H9 (cell line): ENCODE results near the gene TRAF3. TPM values are rescaled to one million over a fixed set of nuclear protein-coding genes. Genes with fewer than 3 reads are reported as not detected.

Experiments used
- DNase-seq: peaks from one replicate; pipeline ENCODE4 v3.0.0-alpha.2; 2017
- H2AFZ ChIP-seq: one replicate; pipeline ENCODE4 v1.6.1; 2013; ENCODE audit warnings: mild to moderate bottlenecking, low read length, control low read depth, moderate library complexity
- H2AK5ac ChIP-seq: 2 replicates; pipeline ENCODE4 v1.6.1; 2013; ENCODE audit warnings: low read length, control low read depth, mixed read lengths; ENCODE audit not compliant: insufficient read length
- H2BK120ac ChIP-seq: one replicate; pipeline ENCODE4 v1.6.1; 2013; ENCODE audit warnings: low read depth, mild to moderate bottlenecking, low read length, control low read depth, inconsistent platforms; ENCODE audit not compliant: poor library complexity, severe bottlenecking
- H2BK12ac ChIP-seq: 2 replicates; pipeline ENCODE4 v1.6.1; 2013; ENCODE audit warnings: low read length, control low read depth, mixed read lengths, low read depth; ENCODE audit not compliant: insufficient read length
- H2BK15ac ChIP-seq: 2 replicates; pipeline ENCODE4 v1.6.1; 2013; ENCODE audit warnings: low read depth, low read length, control low read depth
- H2BK20ac ChIP-seq: one replicate; pipeline ENCODE4 v1.6.1; 2013; ENCODE audit warnings: low read depth, mild to moderate bottlenecking, low read length, control low read depth, inconsistent platforms; ENCODE audit not compliant: poor library complexity, severe bottlenecking
- H2BK5ac ChIP-seq: 2 replicates; pipeline ENCODE4 v1.6.1; 2013; ENCODE audit warnings: low read length, control low read depth, mixed read lengths; ENCODE audit not compliant: insufficient read length
- H3K14ac ChIP-seq: 2 replicates; pipeline ENCODE4 v1.6.1; 2013; ENCODE audit warnings: low read length, control low read depth; ENCODE audit not compliant: insufficient read depth
- H3K18ac ChIP-seq: 2 replicates; pipeline ENCODE4 v1.6.1; 2013; ENCODE audit warnings: low read depth, mild to moderate bottlenecking, mixed read lengths, low read length, control low read depth; ENCODE audit not compliant: insufficient read length
- H3K23ac ChIP-seq: 2 replicates; pipeline ENCODE4 v1.6.1; 2013; ENCODE audit warnings: low read length, control low read depth, mixed read lengths, low read depth; ENCODE audit not compliant: insufficient read length
- H3K23me2 ChIP-seq: 2 replicates; pipeline ENCODE4 v1.6.1; 2013; ENCODE audit warnings: low read depth, mild to moderate bottlenecking, mixed read lengths, low read length, control low read depth; ENCODE audit not compliant: insufficient read length, poor library complexity, severe bottlenecking
- H3K27ac ChIP-seq: 2 replicates; pipeline ENCODE4 v1.5.1; 2013; ENCODE audit warnings: low read length, control low read depth, mixed read lengths, low read depth; ENCODE audit not compliant: insufficient read length
- H3K27me3 ChIP-seq: 2 replicates; pipeline ENCODE4 v1.6.1; 2013; ENCODE audit warnings: low read length, control low read depth, inconsistent platforms; ENCODE audit not compliant: insufficient read depth
- H3K4ac ChIP-seq: 2 replicates; pipeline ENCODE4 v1.6.1; 2013; ENCODE audit warnings: low read depth, mild to moderate bottlenecking, control low read depth, inconsistent platforms, low read length, moderate library complexity
- H3K4me1 ChIP-seq: 2 replicates; pipeline ENCODE4 v1.6.1; 2013; ENCODE audit warnings: low read length, control low read depth, inconsistent platforms; ENCODE audit not compliant: insufficient read depth
- H3K4me2 ChIP-seq: 2 replicates; pipeline ENCODE4 v1.6.1; 2013; ENCODE audit warnings: low read length, control low read depth, mixed read lengths; ENCODE audit not compliant: insufficient read length, insufficient read depth
- H3K56ac ChIP-seq: 2 replicates; pipeline ENCODE4 v1.6.1; 2013; ENCODE audit warnings: low read depth, mild to moderate bottlenecking, mixed read lengths, low read length, control low read depth; ENCODE audit not compliant: insufficient read length
- H3K79me1 ChIP-seq: 2 replicates; pipeline ENCODE4 v1.6.1; 2013; ENCODE audit warnings: low read depth, mild to moderate bottlenecking, moderate library complexity, low read length, control low read depth, inconsistent platforms; ENCODE audit not compliant: insufficient read depth, poor library complexity, severe bottlenecking
- H3K79me2 ChIP-seq: 2 replicates; pipeline ENCODE4 v1.6.1; 2013; ENCODE audit warnings: low read length, control low read depth, inconsistent platforms; ENCODE audit not compliant: insufficient read depth
- H3K9ac ChIP-seq: 2 replicates; pipeline ENCODE4 v1.6.1; 2013; ENCODE audit warnings: low read length, control low read depth, mixed read lengths; ENCODE audit not compliant: insufficient read length; ENCODE audit errors: extremely low read depth
- H3K9me3 ChIP-seq: one replicate; pipeline ENCODE4 v1.6.1; 2013; ENCODE audit warnings: low read depth, low read length, inconsistent platforms; ENCODE audit not compliant: control insufficient read depth
- H3T11ph ChIP-seq: one replicate; pipeline ENCODE4 v1.6.1; 2013; ENCODE audit warnings: mild to moderate bottlenecking, low read length, control low read depth, inconsistent platforms
- H4K20me1 ChIP-seq: one replicate; pipeline ENCODE4 v1.6.1; 2013; ENCODE audit not compliant: control insufficient read depth, insufficient read length, insufficient read depth
- H4K5ac ChIP-seq: 2 replicates; pipeline ENCODE4 v1.6.1; 2013; ENCODE audit warnings: low read depth, mild to moderate bottlenecking, mixed read lengths, low read length, control low read depth; ENCODE audit not compliant: insufficient read length
- H4K8ac ChIP-seq: replicated peaks from 2 replicates; pipeline ENCODE4 v1.6.1; 2013; ENCODE audit warnings: low read length, control low read depth, mixed read lengths, low read depth; ENCODE audit not compliant: insufficient read length
- H4K91ac ChIP-seq: 2 replicates; pipeline ENCODE4 v1.6.1; 2013; ENCODE audit warnings: low read depth, mild to moderate bottlenecking, moderate library complexity, mixed read lengths, low read length, control low read depth; ENCODE audit not compliant: insufficient read length
- H3K27ac Mint-ChIP-seq, 3 experiments: 2 replicates in 2 of 3; 3 replicates in 1 of 3; pipeline ENCODE4 v1.8.0; 2020 to 2021; ENCODE audit warnings: mixed read lengths in 3 of 3, mild to moderate bottlenecking in 1 of 3, moderate library complexity in 1 of 3
- H3K27me3 Mint-ChIP-seq: 2 replicates; pipeline ENCODE4 v1.8.0; 2021; ENCODE audit warnings: low read depth, mild to moderate bottlenecking, moderate library complexity, mixed read lengths
- H3K36me3 Mint-ChIP-seq, 3 experiments: 2 replicates in 2 of 3; 3 replicates in 1 of 3; pipeline ENCODE4 v1.8.0; 2020 to 2021; ENCODE audit warnings: low read depth in 3 of 3, mixed read lengths in 3 of 3; ENCODE audit not compliant: insufficient read depth in 1 of 3
- H3K4me1 Mint-ChIP-seq, 2 experiments: 2 replicates each; pipeline ENCODE4 v1.8.0; 2020; ENCODE audit warnings: mixed read lengths in 2 of 2
- H3K4me3 Mint-ChIP-seq, 2 experiments: 2 replicates in 1 of 2; 3 replicates in 1 of 2; pipeline ENCODE4 v1.8.0; 2020 to 2021; ENCODE audit warnings: mild to moderate bottlenecking in 2 of 2, mixed read lengths in 2 of 2, moderate library complexity in 1 of 2
- H3K9me3 Mint-ChIP-seq, 2 experiments: 2 replicates in 1 of 2; 3 replicates in 1 of 2; pipeline ENCODE4 v1.8.0; 2020; ENCODE audit warnings: mild to moderate bottlenecking in 2 of 2, mixed read lengths in 2 of 2, moderate library complexity in 1 of 2
- WGBS: extraction: QIAGEN DNeasy Blood & Tissue Kit; methylation state at CpG from one replicate; pipeline ENCODE4 v1.1.7; 2013; ENCODE audit warnings: missing lambda C conversion rate, low lambda C conversion rate, mixed read lengths; ENCODE audit not compliant: insufficient read length; ENCODE audit errors: extremely low coverage; 5-methylcytosine and 5-hydroxymethylcytosine counted together
- total RNA-seq: library from RNA; stranded (reverse); gene quantifications from 2 replicates; pipeline ENCODE4 v1.2.1, GENCODE V29; 2021
- TF ChIP-seq, protein P1 (sequence below): fragments of 200-600 bp; sonication (generic); conservative IDR thresholded peaks from 3 replicates; pipeline ENCODE4 v1.8.0; 2021; ENCODE audit warnings: antibody characterized with exemption, mild to moderate bottlenecking

Gene TRAF3
- total RNA-seq, 1 experiment from 2014 or later: 9.6 TPM

DNA sequence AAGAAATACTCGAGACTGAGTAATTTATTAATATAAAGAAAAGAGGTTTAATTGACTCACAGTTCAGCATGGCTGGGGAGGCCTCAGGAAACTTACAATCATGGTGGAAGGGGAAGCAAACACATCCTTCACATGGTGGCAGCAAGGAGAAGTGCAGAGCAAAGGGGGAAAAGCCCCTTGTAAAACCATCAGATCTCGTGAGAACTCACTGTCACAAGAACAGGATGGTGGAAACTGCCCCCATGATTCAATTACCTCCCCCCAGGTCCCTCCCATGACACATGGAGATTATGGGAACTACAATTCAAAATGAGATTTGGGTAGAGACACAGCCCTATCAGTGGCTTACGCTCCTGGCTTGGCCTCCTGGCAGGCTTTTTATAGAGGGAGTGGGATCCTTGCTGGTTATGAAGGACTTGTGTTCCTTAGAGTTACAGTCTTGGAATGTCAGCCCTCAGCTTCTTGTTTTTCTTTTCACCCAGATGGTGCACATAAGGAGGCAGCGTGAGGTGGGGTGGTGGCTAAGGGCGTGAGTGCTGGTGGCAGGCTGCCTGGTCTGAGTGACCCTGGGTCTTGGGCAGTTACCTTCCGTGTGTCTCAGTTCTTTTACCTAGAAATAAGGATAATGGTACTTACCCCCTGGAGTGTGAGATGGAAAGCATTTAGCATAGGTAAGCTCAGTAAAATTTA is 25.7 kb downstream of the TRAF3 start:
- Histone ChIP-seq H2BK12ac (no peak overlapping the region), H3K79me2 (peaks cover 3% of the 10 kb centered on the region), H3K23ac (no peak overlapping the region), H4K8ac (no peak overlapping the region), H3K9me3 (no peaks in the 10 kb centered on the region), H3K18ac (no peak overlapping the region), H2AFZ (no peak overlapping the region), H4K20me1 (no peaks in the 10 kb centered on the region), H2BK15ac (no peak overlapping the region), H3K23me2 (no peaks in the 10 kb centered on the region), H3K27ac (no peak overlapping the region), H3K9ac (no peak overlapping the region), H3K4ac (no peak overlapping the region), H3K27me3 (no peaks in the 10 kb centered on the region), H2BK120ac (no peak overlapping the region), H3K56ac (no peak overlapping the region), H4K5ac (no peak overlapping the region), H3K14ac (no peak overlapping the region), H3K4me1 (peaks cover 2% of the 10 kb centered on the region; the same call in 1 of the 2 replicates), H3K4me2 (no peak overlapping the region), H2AK5ac (no peak overlapping the region), H2BK5ac (no peak overlapping the region), H3K79me1 (no peaks in the 10 kb centered on the region), H3T11ph (no peak overlapping the region), H2BK20ac (no peak overlapping the region), H4K91ac (no peak overlapping the region)
- peaks cover 20 to 28% of the 10 kb centered on the region in 2 experiments for H3K4me1 Mint-ChIP-seq
- DNase-seq: no peak
- TF ChIP-seq, protein P1, sequence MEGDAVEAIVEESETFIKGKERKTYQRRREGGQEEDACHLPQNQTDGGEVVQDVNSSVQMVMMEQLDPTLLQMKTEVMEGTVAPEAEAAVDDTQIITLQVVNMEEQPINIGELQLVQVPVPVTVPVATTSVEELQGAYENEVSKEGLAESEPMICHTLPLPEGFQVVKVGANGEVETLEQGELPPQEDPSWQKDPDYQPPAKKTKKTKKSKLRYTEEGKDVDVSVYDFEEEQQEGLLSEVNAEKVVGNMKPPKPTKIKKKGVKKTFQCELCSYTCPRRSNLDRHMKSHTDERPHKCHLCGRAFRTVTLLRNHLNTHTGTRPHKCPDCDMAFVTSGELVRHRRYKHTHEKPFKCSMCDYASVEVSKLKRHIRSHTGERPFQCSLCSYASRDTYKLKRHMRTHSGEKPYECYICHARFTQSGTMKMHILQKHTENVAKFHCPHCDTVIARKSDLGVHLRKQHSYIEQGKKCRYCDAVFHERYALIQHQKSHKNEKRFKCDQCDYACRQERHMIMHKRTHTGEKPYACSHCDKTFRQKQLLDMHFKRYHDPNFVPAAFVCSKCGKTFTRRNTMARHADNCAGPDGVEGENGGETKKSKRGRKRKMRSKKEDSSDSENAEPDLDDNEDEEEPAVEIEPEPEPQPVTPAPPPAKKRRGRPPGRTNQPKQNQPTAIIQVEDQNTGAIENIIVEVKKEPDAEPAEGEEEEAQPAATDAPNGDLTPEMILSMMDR: no peak
- no peaks in the 10 kb centered on the region for H3K27me3 Mint-ChIP-seq
- WGBS: no CpG with 5 or more reads among the region's 6 CpGs
- H3K4me3 Mint-ChIP-seq: no peak overlapping the region
- no peaks in the 10 kb centered on the region for H3K9me3 Mint-ChIP-seq
- peak overlapping the region in 1 of 3 experiments; percentile 19; a peak in 1 of 7 replicates for H3K27ac Mint-ChIP-seq
- H3K36me3 Mint-ChIP-seq: no peaks in the 10 kb centered on the region
